Gastroesophageal sphincter (tissue), 3 donors: ENCODE measurements around the gene DENND1B.

Experiments used
- POLR2A ChIP-seq, 2 donors: fragments of 450-650 bp; IDR thresholded peaks; one replicate each; pipeline ENCODE4 v1.6.1; 2017; ENCODE audit warnings: antibody characterized with exemption in 2 of 2, mild to moderate bottlenecking in 2 of 2, moderate library complexity in 1 of 2
- POLR2AphosphoS5 ChIP-seq: sonication (generic); formaldehyde crosslinking; IDR thresholded peaks from one replicate; pipeline ENCODE4 v1.6.1; 2017; ENCODE audit warnings: antibody characterized with exemption
- TF ChIP-seq, protein P1 (sequence below), 4 experiments: fragments of 200-600 bp in 2 of 4; fragments of 450-650 bp in 2 of 4; sonication (generic) in 1 of 4; IDR thresholded peaks; one replicate each; pipeline ENCODE4 v1.5.1; 2017 to 2019; ENCODE audit warnings: antibody characterized with exemption in 4 of 4, mild to moderate bottlenecking in 2 of 4, moderate library complexity in 2 of 4

DNA sequence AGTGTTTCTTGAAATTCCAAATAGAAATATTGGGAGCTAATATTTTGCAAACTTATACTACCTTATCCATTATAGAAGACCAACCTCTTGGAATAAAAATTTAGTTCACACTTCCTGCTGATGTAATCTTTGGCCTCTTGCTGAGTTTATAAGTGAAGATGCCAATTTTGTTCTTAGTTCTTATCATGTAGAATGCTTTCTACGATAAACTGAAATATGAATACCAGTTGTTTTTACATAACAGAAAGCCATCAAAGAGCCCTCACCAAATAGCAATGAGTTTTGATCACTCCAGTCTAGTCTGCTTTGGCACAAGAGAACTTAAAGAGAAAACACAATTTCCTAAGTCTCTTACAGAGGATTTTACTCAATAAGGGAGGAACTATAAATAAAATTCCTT, 89.5 kb downstream of the DENND1B start:
- TF ChIP-seq POLR2A (IDR thresholded peaks at IDR 0.05) (no peak), POLR2AphosphoS5 (no peak)
- TF ChIP-seq, protein P1, sequence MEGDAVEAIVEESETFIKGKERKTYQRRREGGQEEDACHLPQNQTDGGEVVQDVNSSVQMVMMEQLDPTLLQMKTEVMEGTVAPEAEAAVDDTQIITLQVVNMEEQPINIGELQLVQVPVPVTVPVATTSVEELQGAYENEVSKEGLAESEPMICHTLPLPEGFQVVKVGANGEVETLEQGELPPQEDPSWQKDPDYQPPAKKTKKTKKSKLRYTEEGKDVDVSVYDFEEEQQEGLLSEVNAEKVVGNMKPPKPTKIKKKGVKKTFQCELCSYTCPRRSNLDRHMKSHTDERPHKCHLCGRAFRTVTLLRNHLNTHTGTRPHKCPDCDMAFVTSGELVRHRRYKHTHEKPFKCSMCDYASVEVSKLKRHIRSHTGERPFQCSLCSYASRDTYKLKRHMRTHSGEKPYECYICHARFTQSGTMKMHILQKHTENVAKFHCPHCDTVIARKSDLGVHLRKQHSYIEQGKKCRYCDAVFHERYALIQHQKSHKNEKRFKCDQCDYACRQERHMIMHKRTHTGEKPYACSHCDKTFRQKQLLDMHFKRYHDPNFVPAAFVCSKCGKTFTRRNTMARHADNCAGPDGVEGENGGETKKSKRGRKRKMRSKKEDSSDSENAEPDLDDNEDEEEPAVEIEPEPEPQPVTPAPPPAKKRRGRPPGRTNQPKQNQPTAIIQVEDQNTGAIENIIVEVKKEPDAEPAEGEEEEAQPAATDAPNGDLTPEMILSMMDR (IDR thresholded peaks at IDR 0.05), result no peak
